Measurements from ENCODE around the gene MUSK. TPM values are rescaled to one million over a fixed set of nuclear protein-coding genes. Genes with fewer than 3 reads are reported as not detected.

Gene MUSK
- total and polyA plus RNA-seq, 2 donors (not counting 1 experiment from before 2014, with no cell fraction given), result not detected

DNA sequence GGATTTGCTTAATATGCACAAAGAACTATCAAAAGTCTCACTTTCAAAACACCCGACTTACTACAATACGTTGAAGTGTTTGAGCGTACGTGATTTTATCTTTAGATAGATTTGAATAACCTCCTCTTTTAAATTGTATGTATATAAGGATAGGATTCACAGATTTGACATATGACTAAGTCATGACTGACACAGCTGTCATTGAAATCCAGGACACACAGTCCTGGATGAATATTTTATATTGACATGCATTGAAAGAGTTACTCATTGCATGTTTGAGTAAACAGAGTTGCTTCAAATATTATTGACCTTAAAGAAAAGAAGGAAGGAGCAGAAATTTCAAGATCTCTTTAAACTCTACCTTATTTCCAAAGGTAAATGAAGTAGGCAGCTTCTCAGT lies 3.3 kb downstream of the MUSK start:
- peaks cover 0 to 4% (median 0%) of the 10 kb centered on the region in 3 donors for H3K9me3 ChIP-seq (ENCODE audit: control extremely low read depth in 1 of 3, control insufficient read depth in 2 of 3, insufficient read depth in 1 of 3, low read length in 2 of 3)
- H2AFZ ChIP-seq (ENCODE audit: insufficient read depth, low read depth, low read length, poor library complexity, severe bottlenecking), result no peak overlapping the region
- H4K20me1 ChIP-seq (ENCODE audit: control insufficient read depth, insufficient read depth, low read length, poor library complexity, severe bottlenecking), result no peaks in the 10 kb centered on the region
- ATAC-seq (ENCODE audit: low read depth) (no peak), DNase-seq (no peak)
- ChIA-PET POLR2A (no interaction called here), CTCF (no interaction called here)
- H3K4me2 ChIP-seq (replicated peaks; ENCODE audit: low read depth, low read length, poor library complexity, severe bottlenecking), result no peak overlapping the region
- H3K9ac ChIP-seq (ENCODE audit: low read length), result no peak overlapping the region
- no peaks in the 10 kb centered on the region for H3K36me3 ChIP-seq (replicated peaks in 1 of 2; ENCODE audit: control extremely low read depth in 1 of 2, control insufficient read depth in 1 of 2, extremely low read depth in 1 of 2, insufficient read depth in 2 of 2, low read length in 1 of 2)
- H3K79me2 ChIP-seq (ENCODE audit: control insufficient read depth, insufficient read depth, low read length), result no peaks in the 10 kb centered on the region
- WGBS (ENCODE audit: insufficient coverage), result no CpG with 5 or more reads among the region's 4 CpGs
- no peak overlapping the region for H3K27ac Mint-ChIP-seq
- no peak for TF ChIP-seq EZH2 (IDR thresholded peaks at IDR 0.05; ENCODE audit: borderline replicate concordance, insufficient read depth, low read depth, low read length, poor library complexity, severe bottlenecking)
- TF ChIP-seq, protein P1, sequence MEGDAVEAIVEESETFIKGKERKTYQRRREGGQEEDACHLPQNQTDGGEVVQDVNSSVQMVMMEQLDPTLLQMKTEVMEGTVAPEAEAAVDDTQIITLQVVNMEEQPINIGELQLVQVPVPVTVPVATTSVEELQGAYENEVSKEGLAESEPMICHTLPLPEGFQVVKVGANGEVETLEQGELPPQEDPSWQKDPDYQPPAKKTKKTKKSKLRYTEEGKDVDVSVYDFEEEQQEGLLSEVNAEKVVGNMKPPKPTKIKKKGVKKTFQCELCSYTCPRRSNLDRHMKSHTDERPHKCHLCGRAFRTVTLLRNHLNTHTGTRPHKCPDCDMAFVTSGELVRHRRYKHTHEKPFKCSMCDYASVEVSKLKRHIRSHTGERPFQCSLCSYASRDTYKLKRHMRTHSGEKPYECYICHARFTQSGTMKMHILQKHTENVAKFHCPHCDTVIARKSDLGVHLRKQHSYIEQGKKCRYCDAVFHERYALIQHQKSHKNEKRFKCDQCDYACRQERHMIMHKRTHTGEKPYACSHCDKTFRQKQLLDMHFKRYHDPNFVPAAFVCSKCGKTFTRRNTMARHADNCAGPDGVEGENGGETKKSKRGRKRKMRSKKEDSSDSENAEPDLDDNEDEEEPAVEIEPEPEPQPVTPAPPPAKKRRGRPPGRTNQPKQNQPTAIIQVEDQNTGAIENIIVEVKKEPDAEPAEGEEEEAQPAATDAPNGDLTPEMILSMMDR (IDR thresholded peaks at IDR 0.05), result no peak
- intact Hi-C loops (cut with micrococcal nuclease), result no loop called here
- no peaks in the 10 kb centered on the region for H3K27me3 ChIP-seq (replicated peaks in 1 of 4; ENCODE audit: control extremely low read depth in 1 of 4, control insufficient read depth in 3 of 4, insufficient read depth in 4 of 4, low read length in 3 of 4)
- H3K27ac ChIP-seq (ENCODE audit: low read length in 2 of 2), result no peak overlapping the region
- no peak overlapping the region for H3K4me3 Mint-ChIP-seq
- H3K4me1 Mint-ChIP-seq, result no peaks in the 10 kb centered on the region
- no peaks in the 10 kb centered on the region for H3K27me3 Mint-ChIP-seq
- H3K4me3 ChIP-seq (ENCODE audit: control extremely low read depth in 1 of 5, extremely low read depth in 1 of 5, insufficient read depth in 1 of 5, low read depth in 2 of 5, low read length in 4 of 5), result no peak overlapping the region
- no peaks in the 10 kb centered on the region for H3K4me1 ChIP-seq (ENCODE audit: control insufficient read depth in 2 of 2, insufficient read depth in 2 of 2, low read length in 2 of 2)
- peaks cover under 1% of the 10 kb centered on the region for H3K9me3 Mint-ChIP-seq (ENCODE audit: insufficient read depth)

DNA sequence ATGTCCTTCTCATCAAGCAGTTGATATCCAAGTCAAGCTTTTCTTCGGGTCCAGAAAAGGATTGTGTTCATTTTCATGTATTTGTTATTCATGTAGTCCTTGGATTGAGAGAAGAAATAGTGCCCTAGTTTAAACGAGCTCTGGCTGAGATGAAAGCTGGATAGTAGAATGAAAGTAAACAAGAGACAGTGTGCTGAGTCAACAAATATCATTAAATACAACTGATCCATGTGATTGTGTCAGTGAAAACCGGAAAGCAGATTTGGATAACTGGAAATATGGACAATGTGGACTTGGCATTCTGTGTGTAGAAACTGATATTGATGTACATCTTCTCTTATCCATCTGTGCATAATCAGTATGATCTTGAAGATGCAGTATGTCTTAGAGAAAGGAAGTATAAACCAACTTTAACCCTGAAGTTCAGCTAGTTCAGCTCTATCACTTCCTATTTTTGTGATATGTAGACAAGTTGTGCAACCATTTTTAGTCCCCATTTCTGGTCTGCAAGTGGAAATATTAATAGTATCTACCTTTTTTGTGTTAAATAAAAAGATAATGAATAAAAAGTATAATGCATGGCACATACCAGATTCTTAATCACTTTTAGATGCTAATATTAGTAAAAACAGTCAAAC lies 4.4 kb downstream of the MUSK start:
- POLR2A ChIA-PET, result no interaction called here

More for the DNA sequence above, 4.4 kb downstream of the MUSK start:
- no peak overlapping the region for H3K27ac ChIP-seq (ENCODE audit: low read length in 2 of 2)
- H3K4me1 ChIP-seq (ENCODE audit: control insufficient read depth in 2 of 2, insufficient read depth in 2 of 2, low read length in 2 of 2), result no peaks in the 10 kb centered on the region
- DNase-seq, result no peak
- H3K27ac Mint-ChIP-seq, result no peak overlapping the region
- no peak overlapping the region for H3K9ac ChIP-seq (ENCODE audit: low read length)
- H2AFZ ChIP-seq (ENCODE audit: insufficient read depth, low read depth, low read length, poor library complexity, severe bottlenecking), result no peak overlapping the region
- H3K4me3 ChIP-seq (ENCODE audit: control extremely low read depth in 1 of 5, extremely low read depth in 1 of 5, insufficient read depth in 1 of 5, low read depth in 2 of 5, low read length in 4 of 5), result no peak overlapping the region
- no peaks in the 10 kb centered on the region for H3K27me3 Mint-ChIP-seq
- peaks cover 5% of the 10 kb centered on the region for H3K9me3 Mint-ChIP-seq (ENCODE audit: insufficient read depth)
- ATAC-seq (ENCODE audit: low read depth), result no peak
- H3K79me2 ChIP-seq (ENCODE audit: control insufficient read depth, insufficient read depth, low read length), result no peaks in the 10 kb centered on the region
- H3K4me2 ChIP-seq (replicated peaks; ENCODE audit: low read depth, low read length, poor library complexity, severe bottlenecking), result no peak overlapping the region
- intact Hi-C loops (cut with micrococcal nuclease), result no loop called here
- TF ChIP-seq, protein P1 (IDR thresholded peaks at IDR 0.05), result no peak
- TF ChIP-seq EZH2 (IDR thresholded peaks at IDR 0.05; ENCODE audit: borderline replicate concordance, insufficient read depth, low read depth, low read length, poor library complexity, severe bottlenecking), result no peak
- no peak overlapping the region for H3K4me3 Mint-ChIP-seq
- H3K27me3 ChIP-seq (replicated peaks in 1 of 4; ENCODE audit: control extremely low read depth in 1 of 4, control insufficient read depth in 3 of 4, insufficient read depth in 4 of 4, low read length in 3 of 4), result no peaks in the 10 kb centered on the region
- CTCF ChIA-PET, result no interaction called here
- H3K4me1 Mint-ChIP-seq, result no peaks in the 10 kb centered on the region
- no CpG with 5 or more reads among the region's 3 CpGs for WGBS (ENCODE audit: insufficient coverage)
- peaks cover 0 to 4% (median 0%) of the 10 kb centered on the region in 3 donors for H3K9me3 ChIP-seq (ENCODE audit: control extremely low read depth in 1 of 3, control insufficient read depth in 2 of 3, insufficient read depth in 1 of 3, low read length in 2 of 3)
- H4K20me1 ChIP-seq (ENCODE audit: control insufficient read depth, insufficient read depth, low read length, poor library complexity, severe bottlenecking), result no peaks in the 10 kb centered on the region
- H3K36me3 ChIP-seq (replicated peaks in 1 of 2; ENCODE audit: control extremely low read depth in 1 of 2, control insufficient read depth in 1 of 2, extremely low read depth in 1 of 2, insufficient read depth in 2 of 2, low read length in 1 of 2), result no peaks in the 10 kb centered on the region
